ENCODE measurements around the gene POLD3. TPM values are rescaled to one million over a fixed set of nuclear protein-coding genes. Genes with fewer than 3 reads are reported as not detected.

Gene POLD3, protein sequence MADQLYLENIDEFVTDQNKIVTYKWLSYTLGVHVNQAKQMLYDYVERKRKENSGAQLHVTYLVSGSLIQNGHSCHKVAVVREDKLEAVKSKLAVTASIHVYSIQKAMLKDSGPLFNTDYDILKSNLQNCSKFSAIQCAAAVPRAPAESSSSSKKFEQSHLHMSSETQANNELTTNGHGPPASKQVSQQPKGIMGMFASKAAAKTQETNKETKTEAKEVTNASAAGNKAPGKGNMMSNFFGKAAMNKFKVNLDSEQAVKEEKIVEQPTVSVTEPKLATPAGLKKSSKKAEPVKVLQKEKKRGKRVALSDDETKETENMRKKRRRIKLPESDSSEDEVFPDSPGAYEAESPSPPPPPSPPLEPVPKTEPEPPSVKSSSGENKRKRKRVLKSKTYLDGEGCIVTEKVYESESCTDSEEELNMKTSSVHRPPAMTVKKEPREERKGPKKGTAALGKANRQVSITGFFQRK
- 10 to 100 TPM in 1 of 2 donors, 1 to 10 TPM in 1; 7.9 to 16.0 TPM for total RNA-seq

DNA sequence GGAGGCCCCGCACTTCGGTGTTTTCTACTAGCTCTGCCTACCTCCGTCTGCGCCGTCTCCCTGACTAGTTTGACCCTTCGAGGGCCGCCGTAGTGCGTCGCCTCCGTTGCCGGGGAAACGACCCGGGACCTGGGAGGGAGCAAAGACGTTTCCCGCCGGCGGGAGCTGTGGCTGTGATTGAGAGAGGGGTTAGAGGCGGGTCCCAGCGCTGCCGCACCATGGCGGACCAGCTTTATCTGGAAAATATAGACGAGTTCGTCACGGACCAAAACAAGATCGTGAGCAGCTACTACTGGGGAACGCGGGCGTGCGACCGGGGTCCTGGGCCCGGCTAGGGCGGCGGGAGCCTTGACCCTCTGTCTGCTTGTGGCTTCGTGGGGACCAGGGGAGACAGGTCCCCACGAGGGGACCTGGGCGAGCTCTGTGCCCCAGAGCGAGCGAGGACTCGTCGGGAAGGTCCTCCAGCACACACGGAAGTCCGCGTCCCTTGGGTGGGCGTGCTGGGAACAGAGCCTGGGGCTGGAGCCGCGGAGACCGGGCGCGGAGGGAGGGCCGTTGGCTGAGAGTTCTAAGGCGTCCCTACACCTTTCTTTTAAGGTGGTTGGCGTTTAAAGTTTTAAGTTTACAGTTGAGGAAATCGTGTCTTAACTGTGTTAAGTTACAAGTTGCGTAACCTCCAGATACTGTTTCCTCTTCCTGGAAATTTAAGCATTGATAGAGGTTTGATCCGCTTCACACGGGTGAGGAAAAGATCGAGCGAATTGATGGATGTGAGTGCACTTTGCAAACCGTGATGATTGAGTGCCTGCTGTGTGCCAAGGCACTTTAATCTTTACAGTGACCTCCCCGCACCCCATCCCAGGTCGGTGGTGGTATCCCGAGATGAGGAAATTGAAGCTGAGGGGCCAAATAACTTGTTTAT is at the start of gene POLD3:
Gene POLD3, plus strand, starts transcription at position 142 of the 922 bp plus-strand sequence. Its CDS starts 77 bp downstream, at position 219.

Small RNAs within 50 kb of the gene (small RNA-seq; reads per million reads assigned to genes)
- gene RANP3 (0 reads per million in 2 donors), gene RN7SKP297 (0 to 0.06 reads per million in 2 donors)

Other genes starting within 250 kb of the POLD3 start
- gene PGM2L1, start 194.1 kb upstream of the POLD3 start, total RNA-seq: 1 to 10 TPM; 2.3 to 4.1 TPM
- 1 to 10 TPM in 1 of 2 donors, under 1 TPM in 1; 0.34 to 1.3 TPM for gene KCNE3, start 125.0 kb upstream of the POLD3 start, total RNA-seq
- 1 to 10 TPM; 5.0 to 5.5 TPM for gene LIPT2, start 98.9 kb upstream of the POLD3 start, total RNA-seq
- gene CHRDL2, start 138.8 kb downstream of the POLD3 start, total RNA-seq: not detected
- gene RNF169, start 156.3 kb downstream of the POLD3 start, total RNA-seq: 10 to 100 TPM; 25.1 to 26.0 TPM

Measured in melanocyte of skin (primary cell).